GM23248 (cell line): ENCODE measurements around the gene CCDC191. TPM values are rescaled to one million over a fixed set of nuclear protein-coding genes. Genes with fewer than 3 reads are reported as not detected.

ENCODE experiments used
- DNase-seq: peaks from one replicate; pipeline ENCODE4 v3.0.0-alpha.2; 2015
- H2AFZ ChIP-seq: fragments of 200-600 bp; sonication (generic); 2 replicates; pipeline ENCODE4 v1.6.1; 2016; ENCODE audit warnings: antibody characterized with exemption
- H3F3A ChIP-seq: fragments of 200-600 bp; sonication (generic); 2 replicates; pipeline ENCODE4 v1.6.1; 2016; ENCODE audit warnings: mild to moderate bottlenecking, antibody characterized with exemption, mixed run types; ENCODE audit not compliant: insufficient read depth
- H3K27ac ChIP-seq: fragments of 200-600 bp; sonication (generic); 2 replicates; pipeline ENCODE4 v1.5.1; 2016; ENCODE audit warnings: mild to moderate bottlenecking
- H3K27me3 ChIP-seq: fragments of 200-600 bp; sonication (generic); replicated peaks from 2 replicates; pipeline ENCODE4 v1.6.1; 2016; ENCODE audit warnings: mild to moderate bottlenecking; ENCODE audit not compliant: insufficient read depth
- H3K36me3 ChIP-seq: fragments of 200-600 bp; sonication (generic); 2 replicates; pipeline ENCODE4 v1.6.1; 2016; ENCODE audit warnings: low read depth, mild to moderate bottlenecking
- H3K4me1 ChIP-seq: fragments of 200-600 bp; sonication (generic); 2 replicates; pipeline ENCODE4 v1.6.1; 2016; ENCODE audit warnings: mild to moderate bottlenecking; ENCODE audit not compliant: insufficient read depth
- H3K4me2 ChIP-seq: fragments of 200-600 bp; sonication (generic); one replicate; pipeline ENCODE4 v1.6.1; 2016; ENCODE audit warnings: mild to moderate bottlenecking; ENCODE audit not compliant: unreplicated experiment
- H3K4me3 ChIP-seq: fragments of 200-600 bp; sonication (generic); 2 replicates; pipeline ENCODE4 v1.5.1; 2016; ENCODE audit warnings: mild to moderate bottlenecking
- H3K79me2 ChIP-seq: fragments of 200-600 bp; sonication (generic); 2 replicates; pipeline ENCODE4 v1.6.1; 2016; ENCODE audit warnings: mild to moderate bottlenecking; ENCODE audit not compliant: insufficient read depth
- H3K9ac ChIP-seq: fragments of 200-600 bp; sonication (generic); 2 replicates; pipeline ENCODE4 v1.6.1; 2016; ENCODE audit warnings: mild to moderate bottlenecking
- H3K9me2 ChIP-seq: fragments of 200-600 bp; sonication (generic); 2 replicates; pipeline ENCODE4 v1.6.1; 2016; ENCODE audit warnings: mixed run types, mild to moderate bottlenecking, moderate library complexity; ENCODE audit not compliant: insufficient read depth
- H3K9me3 ChIP-seq: fragments of 200-600 bp; sonication (generic); one replicate; pipeline ENCODE4 v1.6.1; 2017; ENCODE audit warnings: low read depth
- H4K20me1 ChIP-seq: fragments of 200-600 bp; sonication (generic); 2 replicates; pipeline ENCODE4 v1.6.0; 2016; ENCODE audit not compliant: insufficient read depth
- EZH2 ChIP-seq: fragments of 200-600 bp; sonication (generic); IDR thresholded peaks from 2 replicates; pipeline ENCODE4 v1.6.1; 2018; ENCODE audit warnings: antibody characterized with exemption, mild to moderate bottlenecking; ENCODE audit not compliant: insufficient read depth, poor library complexity, severe bottlenecking
- EZH2phosphoT487 ChIP-seq: fragments of 200-600 bp; sonication (generic); IDR thresholded peaks from 2 replicates; pipeline ENCODE4 v1.6.1; 2018; ENCODE audit warnings: antibody characterized with exemption, moderate library complexity, mild to moderate bottlenecking, low read depth; ENCODE audit not compliant: insufficient read depth
- WGBS, 2 experiments: methylation state at CpG; one replicate each; pipeline ENCODE4 v1.1.6; 2015 to 2017; ENCODE audit warnings: low lambda C conversion rate in 2 of 2, low coverage in 1 of 2; ENCODE audit errors: missing lambda C conversion rate in 2 of 2; 5-methylcytosine and 5-hydroxymethylcytosine counted together
- in situ Hi-C: fragments of 300-500 bp; cut with MboI; formaldehyde crosslinking; loops from 2 replicates; pipeline ENCODE4 v1.15.0; 2020
- polyA plus RNA-seq: library from polyadenylated mRNA; unstranded; fragments of >200 nt; fragmentation: Nextera tagmentation; extraction: Ambion mirVana; gene quantifications from 2 replicates; pipeline ENCODE4 v1.2.1, GENCODE V29; 2016
- total RNA-seq: library from RNA; depleted of rRNA; stranded (reverse); fragments of >200 nt; shearing (Covaris generic); gene quantifications from 2 replicates; pipeline ENCODE4 v1.2.3, GENCODE V29; 2014

CCDC191 gene
- total and polyA plus RNA-seq, 2 experiments from 2014 or later = 0.43 to 1.5 TPM

- no peak for TF ChIP-seq EZH2
- no peak for TF ChIP-seq EZH2phosphoT487
- in situ Hi-C loops = no loop called here
- peak; percentile 37 for DNase-seq
Observed at GRCh38 chr3:114092151-114093015, 36.1 kb upstream of the CCDC191 start.

GRCh38 chr3:114089675-114090074, 33.3 kb upstream of the CCDC191 start:
- Histone ChIP-seq H2AFZ (no peak overlapping the region), H3K27ac (no peak overlapping the region), H3K4me1 (peaks cover 18% of the 10 kb centered on the region), H3K9me2 (no peaks in the 10 kb centered on the region), H3K4me3 (no peak overlapping the region), H3K36me3 (peaks cover 13% of the 10 kb centered on the region; the same call in 1 of the 2 replicates), H3K79me2 (no peaks in the 10 kb centered on the region), H3K9me3 (no peaks in the 10 kb centered on the region), H3K9ac (no peak overlapping the region), H3K27me3 (no peaks in the 10 kb centered on the region), H3K4me2 (no peak overlapping the region), H4K20me1 (no peaks in the 10 kb centered on the region), H3F3A (peaks cover 17% of the 10 kb centered on the region)
- in situ Hi-C loops = no loop called here
- TF ChIP-seq EZH2 (no peak), EZH2phosphoT487 (no peak)
- DNase-seq = no peak

More at GRCh38 chr3:114092151-114093015, 36.1 kb upstream of the CCDC191 start:
- Histone ChIP-seq H3K27ac (no peak overlapping the region), H3K79me2 (no peaks in the 10 kb centered on the region), H3K9ac (0 out of 2 replicates have a peak overlapping the region, but pooled peaks have one; percentile 12), H3K4me2 (peak overlapping the region; percentile 34), H3K36me3 (no peaks in the 10 kb centered on the region), H4K20me1 (no peaks in the 10 kb centered on the region), H3K9me3 (no peaks in the 10 kb centered on the region), H3F3A (peaks cover 17% of the 10 kb centered on the region), H3K4me3 (peak overlapping the region; percentile 43), H3K27me3 (no peaks in the 10 kb centered on the region), H3K9me2 (no peaks in the 10 kb centered on the region), H3K4me1 (peaks cover 18% of the 10 kb centered on the region), H2AFZ (peak overlapping the region; percentile 90)
- 33 to 35% methylated on average over 13 of the region's 13 CpGs for WGBS, 2 experiments

GRCh38 chr3:114086356-114086755, 30.0 kb upstream of the CCDC191 start:
- TF ChIP-seq EZH2phosphoT487 = no peak
- H3K27ac ChIP-seq = no peak overlapping the region
- 47 to 76% methylated on average over 2 of the region's 2 CpGs for WGBS, 2 experiments
- no peak overlapping the region for H3K9ac ChIP-seq
- H3K79me2 ChIP-seq = no peaks in the 10 kb centered on the region
- H3K36me3 ChIP-seq = peaks cover 22% of the 10 kb centered on the region; the same call in 1 of the 2 replicates
- in situ Hi-C loops = no loop called here
- H3K4me3 ChIP-seq = no peak overlapping the region
- H3K4me2 ChIP-seq = no peak overlapping the region
- no peaks in the 10 kb centered on the region for H4K20me1 ChIP-seq
- H3F3A ChIP-seq = peaks cover under 1% of the 10 kb centered on the region; the same call in 1 of the 2 replicates
- H2AFZ ChIP-seq = no peak overlapping the region
- H3K4me1 ChIP-seq = peaks cover 2% of the 10 kb centered on the region; the same call in 1 of the 2 replicates
- H3K27me3 ChIP-seq = no peaks in the 10 kb centered on the region
- H3K9me3 ChIP-seq = no peaks in the 10 kb centered on the region
- DNase-seq = no peak
- H3K9me2 ChIP-seq = no peaks in the 10 kb centered on the region

- Histone ChIP-seq H3K27me3 (no peaks in the 10 kb centered on the region), H3K79me2 (no peaks in the 10 kb centered on the region), H3K9ac (no peak overlapping the region), H2AFZ (no peak overlapping the region), H3F3A (peaks cover 19% of the 10 kb centered on the region), H3K4me3 (no peak overlapping the region), H3K27ac (no peak overlapping the region), H3K9me3 (no peaks in the 10 kb centered on the region), H3K4me2 (no peak overlapping the region), H3K4me1 (peaks cover 24% of the 10 kb centered on the region), H4K20me1 (no peaks in the 10 kb centered on the region), H3K9me2 (no peaks in the 10 kb centered on the region), H3K36me3 (peaks cover 27% of the 10 kb centered on the region; the same call in 1 of the 2 replicates)
- in situ Hi-C loops = no loop called here
- WGBS, 2 experiments = 96% methylated on average over 2 of the region's 2 CpGs
- no peak for DNase-seq
- TF ChIP-seq EZH2 (no peak), EZH2phosphoT487 (no peak)
Observed at GRCh38 chr3:114083112-114083511, 26.8 kb upstream of the CCDC191 start.
